IPS DF 6.9 (cell line): ENCODE data around the gene PKHD1.

ENCODE experiments used
- DNase-seq: peaks from one replicate; pipeline ENCODE4 v3.0.0-alpha.2; 2013; ENCODE audit warnings: low read depth, low spot score
- H3K27ac ChIP-seq: one replicate; pipeline ENCODE4 v1.5.1; 2013; ENCODE audit warnings: low read length, control low read depth
- H3K27me3 ChIP-seq: 2 replicates; pipeline ENCODE4 v1.6.1; 2013; ENCODE audit warnings: mild to moderate bottlenecking, low read length; ENCODE audit not compliant: control insufficient read depth, insufficient read depth
- H3K36me3 ChIP-seq: 2 replicates; pipeline ENCODE4 v1.6.1; 2013; ENCODE audit warnings: low read length; ENCODE audit not compliant: control insufficient read depth, insufficient read depth
- H3K4me1 ChIP-seq: 2 replicates; pipeline ENCODE4 v1.6.1; 2013; ENCODE audit warnings: low read length; ENCODE audit not compliant: control insufficient read depth, insufficient read depth
- H3K4me3 ChIP-seq: 2 replicates; pipeline ENCODE4 v1.5.1; 2013; ENCODE audit warnings: mild to moderate bottlenecking, low read length
- H3K9me3 ChIP-seq: 2 replicates; pipeline ENCODE4 v1.6.1; 2013; ENCODE audit warnings: low read length, inconsistent platforms; ENCODE audit not compliant: control insufficient read depth, insufficient read depth
- WGBS: extraction: QIAGEN DNeasy Blood & Tissue Kit; methylation state at CpG from one replicate; pipeline ENCODE4 v1.1.7; 2013; ENCODE audit warnings: mixed read lengths, missing lambda C conversion rate; ENCODE audit not compliant: insufficient read length, insufficient coverage; 5-methylcytosine and 5-hydroxymethylcytosine counted together

Gene PKHD1

GRCh38 chr6:51842804-51843378, 244.5 kb downstream of the PKHD1 start:
- H3K4me3 ChIP-seq = no peak overlapping the region
- no CpG with 5 or more reads among the region's 8 CpGs for WGBS
- H3K36me3 ChIP-seq = no peaks in the 10 kb centered on the region

GRCh38 chr6:51842061-51842803, 245.2 kb downstream of the PKHD1 start:
- no peak overlapping the region for H3K4me3 ChIP-seq
- H3K27ac ChIP-seq = no peak overlapping the region
- WGBS = no CpG with 5 or more reads among the region's 11 CpGs

More at GRCh38 chr6:51842804-51843378, 244.5 kb downstream of the PKHD1 start:
- H3K9me3 ChIP-seq = no peaks in the 10 kb centered on the region
- H3K27ac ChIP-seq = no peak overlapping the region
- H3K4me1 ChIP-seq = peaks cover 8% of the 10 kb centered on the region; the same call in 1 of the 2 replicates
- no peaks in the 10 kb centered on the region for H3K27me3 ChIP-seq
- DNase-seq = no peak

DNA sequence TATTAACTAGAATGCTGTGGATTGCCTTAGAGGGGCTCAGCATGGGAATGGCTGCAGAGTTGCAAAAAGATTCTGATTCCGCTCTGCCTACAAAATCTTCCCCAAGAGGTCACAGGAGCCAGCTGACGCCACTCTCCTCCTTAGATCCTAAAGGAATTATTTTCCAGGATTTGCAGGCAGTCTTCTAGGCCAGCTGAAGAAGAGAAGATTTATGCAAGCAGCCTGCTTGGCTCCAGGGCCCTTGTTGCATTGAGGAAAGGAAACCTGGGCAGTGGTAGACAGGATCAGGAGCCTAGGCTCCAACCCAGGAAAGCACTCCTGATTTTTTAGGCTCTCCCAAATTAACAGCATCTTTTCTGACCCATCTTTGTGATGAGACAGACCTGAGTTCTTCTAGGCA, 245.8 kb downstream of the PKHD1 start:
- no CpG with 5 or more reads among the region's 2 CpGs for WGBS
- no peaks in the 10 kb centered on the region for H3K27me3 ChIP-seq
- H3K4me3 ChIP-seq = no peak overlapping the region
- no peaks in the 10 kb centered on the region for H3K9me3 ChIP-seq
- H3K4me1 ChIP-seq = peaks cover 8% of the 10 kb centered on the region; the same call in 1 of the 2 replicates
- DNase-seq = no peak
- no peak overlapping the region for H3K27ac ChIP-seq
- H3K36me3 ChIP-seq = no peaks in the 10 kb centered on the region

More at GRCh38 chr6:51842061-51842803, 245.2 kb downstream of the PKHD1 start:
- DNase-seq = no peak
- H3K36me3 ChIP-seq = no peaks in the 10 kb centered on the region
- H3K27me3 ChIP-seq = no peaks in the 10 kb centered on the region
- peaks cover 8% of the 10 kb centered on the region; the same call in 1 of the 2 replicates for H3K4me1 ChIP-seq
- no peaks in the 10 kb centered on the region for H3K9me3 ChIP-seq

- H3K9me3 ChIP-seq = no peaks in the 10 kb centered on the region
- H3K4me1 ChIP-seq = peaks cover 8% of the 10 kb centered on the region; the same call in 1 of the 2 replicates
- no CpG with 5 or more reads among the region's 4 CpGs for WGBS
- H3K27me3 ChIP-seq = no peaks in the 10 kb centered on the region
- H3K36me3 ChIP-seq = no peaks in the 10 kb centered on the region
- H3K27ac ChIP-seq = no peak overlapping the region
- DNase-seq = no peak
- no peak overlapping the region for H3K4me3 ChIP-seq
These were observed 247.6 kb downstream of the PKHD1 start for GRCh38 chr6:51839726-51840374.

GRCh38 chr6:51830666-51831065, 256.7 kb downstream of the PKHD1 start:
- Histone ChIP-seq H3K27me3 (no peaks in the 10 kb centered on the region), H3K36me3 (no peaks in the 10 kb centered on the region), H3K27ac (no peak overlapping the region), H3K9me3 (no peaks in the 10 kb centered on the region), H3K4me1 (peaks cover 1% of the 10 kb centered on the region; the same call in 1 of the 2 replicates), H3K4me3 (no peak overlapping the region)
- no peak for DNase-seq
- WGBS = no CpG with 5 or more reads among the region's 1 CpG

- no peak overlapping the region for H3K4me3 ChIP-seq
- no peak overlapping the region for H3K27ac ChIP-seq
- no peaks in the 10 kb centered on the region for H3K27me3 ChIP-seq
- H3K36me3 ChIP-seq = no peaks in the 10 kb centered on the region
- H3K9me3 ChIP-seq = no peaks in the 10 kb centered on the region
- WGBS = no CpG with 5 or more reads among the region's 1 CpG
- DNase-seq = no peak
- H3K4me1 ChIP-seq = peaks cover 1% of the 10 kb centered on the region; the same call in 1 of the 2 replicates
These were observed 259.8 kb downstream of the PKHD1 start for GRCh38 chr6:51827580-51827979.

DNA sequence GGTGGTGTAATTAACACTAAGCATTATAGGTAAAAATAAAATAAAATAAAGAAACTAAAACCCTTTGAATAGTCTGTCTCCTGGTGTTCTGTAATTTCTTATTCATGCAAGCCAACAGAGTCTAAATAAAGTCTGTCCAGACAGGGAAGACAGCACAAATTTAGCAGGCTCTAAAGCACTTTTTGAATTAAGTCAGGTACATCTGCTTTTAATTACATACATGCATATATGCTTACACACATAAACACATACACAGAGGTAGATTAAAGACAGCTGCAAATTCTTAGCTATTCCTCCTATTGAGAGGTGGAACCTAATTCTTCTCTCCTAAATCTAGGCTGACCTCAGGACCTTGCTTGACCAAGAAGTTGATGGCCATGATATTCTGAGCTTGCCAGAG, 262.5 kb downstream of the PKHD1 start:
- peaks cover 1% of the 10 kb centered on the region; the same call in 1 of the 2 replicates for H3K4me1 ChIP-seq
- H3K27ac ChIP-seq = no peak overlapping the region
- no peaks in the 10 kb centered on the region for H3K27me3 ChIP-seq
- no peak for DNase-seq
- no peak overlapping the region for H3K4me3 ChIP-seq
- no peaks in the 10 kb centered on the region for H3K9me3 ChIP-seq
- H3K36me3 ChIP-seq = no peaks in the 10 kb centered on the region

DNA sequence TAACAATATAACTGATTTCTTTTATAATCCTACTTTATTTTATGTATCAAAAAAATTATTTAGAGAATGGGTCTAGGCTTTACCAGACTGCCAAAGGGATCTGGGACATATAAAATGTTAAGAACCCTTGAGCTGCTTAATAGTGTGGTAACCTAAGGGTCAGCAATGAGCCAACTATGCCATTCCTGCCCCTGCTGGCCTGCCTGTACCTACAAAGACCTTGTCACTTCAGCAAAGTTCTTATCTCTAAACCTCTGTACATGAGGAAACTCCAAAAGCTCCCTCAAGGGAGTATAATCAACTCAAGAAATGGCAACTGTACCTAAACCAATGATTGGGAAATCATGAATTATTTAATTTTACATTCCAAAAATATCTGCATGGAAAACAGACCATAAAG, 266.9 kb downstream of the PKHD1 start:
- no peak for DNase-seq
- Histone ChIP-seq H3K27ac (no peak overlapping the region), H3K27me3 (no peaks in the 10 kb centered on the region), H3K4me1 (no peaks in the 10 kb centered on the region; the same call in 1 of the 2 replicates), H3K36me3 (no peaks in the 10 kb centered on the region), H3K9me3 (no peaks in the 10 kb centered on the region), H3K4me3 (no peak overlapping the region)

GRCh38 chr6:51818520-51819022, 268.8 kb downstream of the PKHD1 start:
- H3K4me3 ChIP-seq = no peak overlapping the region
- DNase-seq = no peak
- no peaks in the 10 kb centered on the region for H3K9me3 ChIP-seq
- no peak overlapping the region for H3K27ac ChIP-seq
- H3K36me3 ChIP-seq = no peaks in the 10 kb centered on the region
- H3K27me3 ChIP-seq = no peaks in the 10 kb centered on the region
- no peaks in the 10 kb centered on the region; the same call in 1 of the 2 replicates for H3K4me1 ChIP-seq
- WGBS = no CpG with 5 or more reads among the region's 6 CpGs

DNA sequence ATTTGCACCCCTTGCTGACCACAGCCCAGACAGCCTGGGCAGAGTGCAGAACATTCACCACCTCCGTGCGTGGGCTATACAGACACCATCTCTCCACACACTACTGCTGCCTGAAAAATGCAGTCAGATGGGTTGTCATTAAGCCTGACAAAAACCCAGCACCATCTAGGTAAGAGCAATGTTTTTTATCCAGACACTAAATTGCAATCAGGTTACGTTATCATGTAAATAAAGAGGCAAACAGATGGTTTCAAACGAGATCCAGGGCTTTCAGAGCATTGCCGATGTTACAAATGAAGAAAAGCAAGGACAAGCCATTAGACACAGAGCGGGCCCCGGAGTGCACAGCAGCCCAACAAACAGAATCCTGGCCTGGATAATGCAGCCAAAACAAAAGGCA, 269.6 kb downstream of the PKHD1 start:
- Histone ChIP-seq H3K9me3 (no peaks in the 10 kb centered on the region), H3K36me3 (no peaks in the 10 kb centered on the region), H3K4me1 (no peaks in the 10 kb centered on the region; the same call in 1 of the 2 replicates), H3K27ac (no peak overlapping the region), H3K4me3 (no peak overlapping the region), H3K27me3 (no peaks in the 10 kb centered on the region)
- DNase-seq = no peak
- no CpG with 5 or more reads among the region's 7 CpGs for WGBS
